ENCODE results near the gene GFY. TPM values are rescaled to one million over a fixed set of nuclear protein-coding genes. Genes with fewer than 3 reads are reported as not detected.
"Not testable (repeated sequence)": the region's sequence is repeated elsewhere in the genome, so short reads cannot be mapped to it uniquely, and the experiment has no call there.

GFY gene
- polyA plus RNA-seq, 1 donor from 2014 or later = not detected

DNA sequence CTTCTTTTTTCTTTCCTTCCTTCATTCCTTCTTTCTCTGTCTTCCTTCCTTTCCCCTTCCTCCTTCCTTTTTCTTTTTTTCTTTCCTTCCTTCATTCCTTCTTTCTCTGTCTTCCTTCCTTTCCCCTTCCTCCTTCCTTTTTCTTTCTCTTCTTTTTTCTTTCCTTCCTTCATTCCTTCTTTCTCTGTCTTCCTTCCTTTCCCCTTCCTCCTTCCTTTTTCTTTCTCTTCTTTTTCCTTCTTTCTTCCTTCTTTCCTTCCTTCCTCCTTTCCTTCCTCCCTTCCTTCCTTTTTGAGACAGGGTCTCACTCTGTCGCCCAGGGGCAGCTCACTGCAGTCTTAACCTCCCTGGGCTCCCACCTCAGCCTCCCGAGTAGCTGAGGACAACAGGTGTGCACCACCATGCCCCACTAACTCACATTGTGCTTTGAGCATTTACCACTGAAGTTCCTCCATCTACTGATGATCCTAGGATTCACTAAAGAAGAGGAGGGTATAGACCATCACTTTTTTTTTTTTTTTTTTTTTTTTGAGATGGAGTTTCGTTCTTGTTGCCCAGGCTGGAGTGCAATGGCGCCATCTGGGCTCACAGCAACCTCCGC lies 19.0 kb downstream of the GFY start:
- H3K9ac ChIP-seq (ENCODE audit: low read length) = not testable (repeated sequence)

DNA sequence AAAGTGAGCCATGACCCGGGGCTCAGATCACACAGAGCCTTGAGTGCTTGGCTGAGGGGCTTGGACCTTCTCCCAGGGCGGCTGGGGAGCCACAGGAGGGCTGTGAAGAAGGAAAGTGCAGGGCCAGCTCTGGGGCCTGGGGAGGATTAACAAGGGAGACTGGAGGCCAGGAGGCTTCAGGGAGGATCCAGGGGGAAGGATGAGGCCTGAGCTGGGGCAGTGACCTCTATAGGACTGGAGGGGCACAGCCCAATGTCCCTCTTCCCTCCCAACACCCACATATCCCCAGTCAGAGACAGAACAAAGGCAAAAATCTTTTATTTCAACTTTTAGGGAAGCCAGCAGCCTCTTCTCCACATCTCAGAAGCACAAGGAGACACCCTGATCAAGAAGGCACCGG lies 20.8 kb downstream of the GFY start:
- Histone ChIP-seq H3K9me2 (ENCODE audit: insufficient read depth, low read length) (no peaks in the 10 kb centered on the region), H3F3A (ENCODE audit: insufficient read depth, low read length, poor library complexity, severe bottlenecking) (no peaks in the 10 kb centered on the region), H3K79me2 (replicated peaks; ENCODE audit: insufficient read depth, low read length) (peaks cover 6% of the 10 kb centered on the region), H4K20me1 (ENCODE audit: insufficient read depth) (no peaks in the 10 kb centered on the region), H3K4me3 (ENCODE audit: low read length) (no peak overlapping the region), H3K9me3 (ENCODE audit: low read length) (no peaks in the 10 kb centered on the region), H3K36me3 (ENCODE audit: insufficient read depth, low read length) (no peaks in the 10 kb centered on the region), H3K27ac (ENCODE audit: low read length) (no peak overlapping the region), H3K9ac (ENCODE audit: low read length) (no peak overlapping the region), H3K4me2 (ENCODE audit: low read length) (no peak overlapping the region), H2AFZ (ENCODE audit: low read depth, low read length) (no peak overlapping the region), H3K27me3 (ENCODE audit: insufficient read depth, low read depth, low read length) (peaks cover 22% of the 10 kb centered on the region)
- TF ChIP-seq SMC3 (conservative IDR thresholded peaks at IDR 0.05; ENCODE audit: poor library complexity) (no peak), EZH2 (IDR thresholded peaks at IDR 0.05; ENCODE audit: borderline replicate concordance, insufficient read depth, low read length, poor library complexity, severe bottlenecking) (no peak), TAF1 (IDR thresholded peaks at IDR 0.05; ENCODE audit: low read depth) (no peak), MXI1 (conservative IDR thresholded peaks at IDR 0.05; ENCODE audit: poor library complexity, severe bottlenecking) (no peak), EP300 (conservative IDR thresholded peaks at IDR 0.05; ENCODE audit: poor library complexity, severe bottlenecking) (no peak), POLR2AphosphoS5 (IDR thresholded peaks at IDR 0.05) (no peak), RAD21 (conservative IDR thresholded peaks at IDR 0.05) (no peak)
- TF ChIP-seq, protein P1, sequence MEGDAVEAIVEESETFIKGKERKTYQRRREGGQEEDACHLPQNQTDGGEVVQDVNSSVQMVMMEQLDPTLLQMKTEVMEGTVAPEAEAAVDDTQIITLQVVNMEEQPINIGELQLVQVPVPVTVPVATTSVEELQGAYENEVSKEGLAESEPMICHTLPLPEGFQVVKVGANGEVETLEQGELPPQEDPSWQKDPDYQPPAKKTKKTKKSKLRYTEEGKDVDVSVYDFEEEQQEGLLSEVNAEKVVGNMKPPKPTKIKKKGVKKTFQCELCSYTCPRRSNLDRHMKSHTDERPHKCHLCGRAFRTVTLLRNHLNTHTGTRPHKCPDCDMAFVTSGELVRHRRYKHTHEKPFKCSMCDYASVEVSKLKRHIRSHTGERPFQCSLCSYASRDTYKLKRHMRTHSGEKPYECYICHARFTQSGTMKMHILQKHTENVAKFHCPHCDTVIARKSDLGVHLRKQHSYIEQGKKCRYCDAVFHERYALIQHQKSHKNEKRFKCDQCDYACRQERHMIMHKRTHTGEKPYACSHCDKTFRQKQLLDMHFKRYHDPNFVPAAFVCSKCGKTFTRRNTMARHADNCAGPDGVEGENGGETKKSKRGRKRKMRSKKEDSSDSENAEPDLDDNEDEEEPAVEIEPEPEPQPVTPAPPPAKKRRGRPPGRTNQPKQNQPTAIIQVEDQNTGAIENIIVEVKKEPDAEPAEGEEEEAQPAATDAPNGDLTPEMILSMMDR (IDR thresholded peaks at IDR 0.05; ENCODE audit: poor library complexity, severe bottlenecking) = no peak
- TF ChIP-seq, protein P2, sequence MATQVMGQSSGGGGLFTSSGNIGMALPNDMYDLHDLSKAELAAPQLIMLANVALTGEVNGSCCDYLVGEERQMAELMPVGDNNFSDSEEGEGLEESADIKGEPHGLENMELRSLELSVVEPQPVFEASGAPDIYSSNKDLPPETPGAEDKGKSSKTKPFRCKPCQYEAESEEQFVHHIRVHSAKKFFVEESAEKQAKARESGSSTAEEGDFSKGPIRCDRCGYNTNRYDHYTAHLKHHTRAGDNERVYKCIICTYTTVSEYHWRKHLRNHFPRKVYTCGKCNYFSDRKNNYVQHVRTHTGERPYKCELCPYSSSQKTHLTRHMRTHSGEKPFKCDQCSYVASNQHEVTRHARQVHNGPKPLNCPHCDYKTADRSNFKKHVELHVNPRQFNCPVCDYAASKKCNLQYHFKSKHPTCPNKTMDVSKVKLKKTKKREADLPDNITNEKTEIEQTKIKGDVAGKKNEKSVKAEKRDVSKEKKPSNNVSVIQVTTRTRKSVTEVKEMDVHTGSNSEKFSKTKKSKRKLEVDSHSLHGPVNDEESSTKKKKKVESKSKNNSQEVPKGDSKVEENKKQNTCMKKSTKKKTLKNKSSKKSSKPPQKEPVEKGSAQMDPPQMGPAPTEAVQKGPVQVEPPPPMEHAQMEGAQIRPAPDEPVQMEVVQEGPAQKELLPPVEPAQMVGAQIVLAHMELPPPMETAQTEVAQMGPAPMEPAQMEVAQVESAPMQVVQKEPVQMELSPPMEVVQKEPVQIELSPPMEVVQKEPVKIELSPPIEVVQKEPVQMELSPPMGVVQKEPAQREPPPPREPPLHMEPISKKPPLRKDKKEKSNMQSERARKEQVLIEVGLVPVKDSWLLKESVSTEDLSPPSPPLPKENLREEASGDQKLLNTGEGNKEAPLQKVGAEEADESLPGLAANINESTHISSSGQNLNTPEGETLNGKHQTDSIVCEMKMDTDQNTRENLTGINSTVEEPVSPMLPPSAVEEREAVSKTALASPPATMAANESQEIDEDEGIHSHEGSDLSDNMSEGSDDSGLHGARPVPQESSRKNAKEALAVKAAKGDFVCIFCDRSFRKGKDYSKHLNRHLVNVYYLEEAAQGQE (IDR thresholded peaks at IDR 0.05; ENCODE audit: borderline replicate concordance) = no peak

More for the DNA sequence above, 19.0 kb downstream of the GFY start:
- H3K36me3 ChIP-seq (ENCODE audit: insufficient read depth, low read length); H3K9me2 ChIP-seq (ENCODE audit: insufficient read depth, low read length); H4K20me1 ChIP-seq (ENCODE audit: insufficient read depth); H3K79me2 ChIP-seq (replicated peaks; ENCODE audit: insufficient read depth, low read length); H3K4me3 ChIP-seq (ENCODE audit: low read length); H3K4me2 ChIP-seq (ENCODE audit: low read length); H3K27ac ChIP-seq (ENCODE audit: low read length); H3F3A ChIP-seq (ENCODE audit: insufficient read depth, low read length, poor library complexity, severe bottlenecking); H3K9me3 ChIP-seq (ENCODE audit: low read length); H2AFZ ChIP-seq (ENCODE audit: low read depth, low read length): not testable (repeated sequence)
- peaks cover 40% of the 10 kb centered on the region for H3K27me3 ChIP-seq (ENCODE audit: insufficient read depth, low read depth, low read length)
